NCI-H2196 (cell line): Measurements from ENCODE around the gene MITF.

Experiments
- DNase-seq: peaks from one replicate; lab custom pipeline; 2025; ENCODE audit not compliant: unreplicated experiment; lab: John Stamatoyannopoulos, UW

MITF gene

GRCh38 chr3:70000563-70001081, 261.4 kb downstream of the MITF start:
- DNase-seq, result no peak

- no peak for DNase-seq
Measured at GRCh38 chr3:70003119-70003518, 263.9 kb downstream of the MITF start.

- no peak for DNase-seq
Measured at GRCh38 chr3:70006089-70006488, 266.8 kb downstream of the MITF start.

GRCh38 chr3:70010346-70010745, 271.1 kb downstream of the MITF start:
- no peak for DNase-seq

GRCh38 chr3:70011582-70011981, 272.3 kb downstream of the MITF start:
- DNase-seq, result no peak
